ENCODE data around the gene SLC25A21.

DNA sequence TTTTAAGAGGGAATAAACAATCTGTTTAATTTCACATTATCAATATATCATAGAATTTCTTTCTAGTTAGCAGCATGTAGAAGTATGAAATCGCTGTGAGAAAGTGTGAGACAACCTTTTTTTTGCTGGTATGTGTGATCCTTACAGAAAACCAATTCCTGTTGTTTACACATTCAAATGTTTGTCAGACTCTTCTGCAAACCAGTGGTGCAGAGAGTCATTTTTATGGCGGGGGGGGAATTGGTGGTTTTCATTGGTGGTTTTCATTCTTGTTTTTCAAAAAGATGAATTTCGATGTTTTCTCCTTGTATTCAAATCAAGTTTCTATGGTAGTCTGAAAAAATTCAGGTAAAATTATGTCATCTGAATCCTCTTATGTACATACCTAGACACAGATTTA, 57.8 kb downstream of the SLC25A21 start:
- TF ChIP-seq, protein P1, sequence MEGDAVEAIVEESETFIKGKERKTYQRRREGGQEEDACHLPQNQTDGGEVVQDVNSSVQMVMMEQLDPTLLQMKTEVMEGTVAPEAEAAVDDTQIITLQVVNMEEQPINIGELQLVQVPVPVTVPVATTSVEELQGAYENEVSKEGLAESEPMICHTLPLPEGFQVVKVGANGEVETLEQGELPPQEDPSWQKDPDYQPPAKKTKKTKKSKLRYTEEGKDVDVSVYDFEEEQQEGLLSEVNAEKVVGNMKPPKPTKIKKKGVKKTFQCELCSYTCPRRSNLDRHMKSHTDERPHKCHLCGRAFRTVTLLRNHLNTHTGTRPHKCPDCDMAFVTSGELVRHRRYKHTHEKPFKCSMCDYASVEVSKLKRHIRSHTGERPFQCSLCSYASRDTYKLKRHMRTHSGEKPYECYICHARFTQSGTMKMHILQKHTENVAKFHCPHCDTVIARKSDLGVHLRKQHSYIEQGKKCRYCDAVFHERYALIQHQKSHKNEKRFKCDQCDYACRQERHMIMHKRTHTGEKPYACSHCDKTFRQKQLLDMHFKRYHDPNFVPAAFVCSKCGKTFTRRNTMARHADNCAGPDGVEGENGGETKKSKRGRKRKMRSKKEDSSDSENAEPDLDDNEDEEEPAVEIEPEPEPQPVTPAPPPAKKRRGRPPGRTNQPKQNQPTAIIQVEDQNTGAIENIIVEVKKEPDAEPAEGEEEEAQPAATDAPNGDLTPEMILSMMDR (IDR thresholded peaks at IDR 0.05), result no peak
- TF ChIP-seq POLR2A (IDR thresholded peaks at IDR 0.05), result no peak

Measured in esophagus squamous epithelium (tissue), 4 donors.